ENCODE results near the gene MAS1L.

GRCh38 chr6:29529956-29530355 is 42.2 kb upstream of the MAS1L start:
- TF ChIP-seq CTCF (IDR thresholded peaks at IDR 0.05), result no peak
- no peak for TF ChIP-seq POLR2A (IDR thresholded peaks at IDR 0.05)
